GM18861 (cell line): ENCODE results near the gene SLC25A47.
"Not testable (repeated sequence)": the region's sequence is repeated elsewhere in the genome, so short reads cannot be mapped to it uniquely, and the experiment has no call there.

Experiments used
- ATAC-seq: cut with Tn5 transposase; IDR thresholded peaks from one replicate; pipeline ENCODE4 v1.9.1; 2021; ENCODE audit not compliant: unreplicated experiment

Gene SLC25A47

GRCh38 chr14:100342826-100343225 lies 19.7 kb downstream of the SLC25A47 start:
- not testable (repeated sequence) for ATAC-seq

GRCh38 chr14:100344657-100345056 lies 21.5 kb downstream of the SLC25A47 start:
- ATAC-seq, result not testable (repeated sequence)

DNA sequence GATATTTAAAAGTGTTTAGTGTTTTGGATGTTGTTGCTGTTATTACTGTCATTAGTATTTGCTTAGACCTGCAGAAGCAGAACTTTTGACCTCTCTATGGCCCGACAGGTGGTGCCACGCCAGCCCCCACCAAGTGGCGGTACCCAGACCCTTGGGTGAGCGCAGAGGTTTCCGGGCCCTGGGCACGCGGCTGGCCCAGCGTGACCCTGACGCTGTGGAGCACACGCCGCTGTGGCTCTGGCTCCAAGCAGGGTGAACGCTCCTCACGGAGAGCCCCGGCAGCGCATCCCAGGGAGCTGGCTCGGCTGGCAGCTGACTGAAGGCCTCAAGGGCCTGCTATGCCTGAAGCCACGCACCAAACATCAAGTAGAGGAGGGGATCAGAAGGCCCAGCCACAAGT lies 22.6 kb downstream of the SLC25A47 start:
- ATAC-seq, result no peak

- no peak for ATAC-seq
Measured at GRCh38 chr14:100346306-100347091, 23.4 kb downstream of the SLC25A47 start.

DNA sequence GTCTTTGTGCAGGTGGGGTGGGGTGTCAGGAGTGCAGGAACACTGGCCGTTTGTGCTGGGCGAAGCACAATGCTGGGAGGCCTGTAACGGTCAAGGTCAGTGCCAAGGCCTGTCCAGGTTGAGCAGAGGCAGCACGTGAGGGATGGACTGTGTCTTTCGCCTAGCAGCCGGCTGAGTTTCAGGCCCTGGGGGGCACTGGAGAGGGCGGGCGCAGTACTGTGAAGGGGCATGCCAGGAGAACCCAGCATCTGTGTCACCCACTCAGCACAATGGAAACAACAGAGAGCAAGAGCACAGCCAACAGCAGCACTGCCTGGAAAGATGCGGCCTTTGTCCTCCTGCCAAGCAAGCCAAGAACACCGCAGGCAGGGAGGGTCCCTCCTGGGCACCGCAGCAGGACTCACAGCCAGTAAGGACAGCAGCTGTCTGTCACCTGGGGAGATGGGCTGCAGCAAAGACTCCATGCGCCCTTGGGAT lies 25.2 kb downstream of the SLC25A47 start:
- no peak for ATAC-seq

DNA sequence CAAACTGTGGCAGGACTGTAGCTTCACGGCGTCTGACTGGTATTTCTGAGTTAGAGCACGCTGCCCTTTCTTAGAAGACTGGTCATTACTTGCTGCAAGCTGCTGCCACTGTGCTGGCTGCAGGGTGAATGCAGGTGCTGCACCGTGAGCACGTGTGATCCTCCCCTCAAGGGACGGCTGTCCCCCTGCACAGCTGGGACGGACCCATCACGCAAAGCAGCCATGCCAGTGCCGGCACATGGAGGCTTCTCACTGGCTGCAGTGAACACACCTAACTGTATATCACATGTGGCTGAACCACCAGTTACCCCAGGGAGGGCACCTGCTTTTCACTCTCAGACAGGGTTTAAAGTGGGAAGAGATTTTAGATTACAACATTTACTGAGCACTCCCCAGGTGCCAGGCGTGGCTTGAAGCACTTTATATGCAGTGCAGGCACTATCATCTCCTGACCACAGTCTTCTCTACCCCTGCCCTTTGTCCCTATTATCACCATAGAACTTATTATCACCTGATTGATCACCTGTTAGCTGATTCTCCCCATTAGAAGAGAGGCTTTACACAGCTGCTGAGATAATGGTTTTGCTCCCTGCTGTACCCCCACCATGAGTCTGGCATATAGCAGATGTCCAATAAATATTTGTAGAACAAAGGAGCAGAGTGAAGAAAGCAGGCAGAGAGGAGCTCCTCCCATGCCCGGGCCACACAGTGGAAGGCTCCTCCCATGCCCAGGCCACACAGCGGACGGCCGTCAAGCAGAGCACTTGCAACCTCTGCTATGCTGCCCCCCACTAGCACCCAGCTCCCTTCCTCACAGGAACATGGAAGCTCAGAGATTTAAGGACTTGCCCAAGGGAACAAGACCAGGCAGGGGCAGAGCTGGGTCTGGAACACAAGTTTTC lies 25.9 kb downstream of the SLC25A47 start:
- ATAC-seq, result no peak

- no peak for ATAC-seq
Measured at GRCh38 chr14:100350276-100350926, 27.3 kb downstream of the SLC25A47 start.

- no peak for ATAC-seq
Measured at GRCh38 chr14:100350986-100351385, 27.8 kb downstream of the SLC25A47 start.

- ATAC-seq, result no peak
Measured at GRCh38 chr14:100358396-100358795, 35.3 kb downstream of the SLC25A47 start.

GRCh38 chr14:100359111-100359510 lies 36.0 kb downstream of the SLC25A47 start:
- no peak for ATAC-seq

DNA sequence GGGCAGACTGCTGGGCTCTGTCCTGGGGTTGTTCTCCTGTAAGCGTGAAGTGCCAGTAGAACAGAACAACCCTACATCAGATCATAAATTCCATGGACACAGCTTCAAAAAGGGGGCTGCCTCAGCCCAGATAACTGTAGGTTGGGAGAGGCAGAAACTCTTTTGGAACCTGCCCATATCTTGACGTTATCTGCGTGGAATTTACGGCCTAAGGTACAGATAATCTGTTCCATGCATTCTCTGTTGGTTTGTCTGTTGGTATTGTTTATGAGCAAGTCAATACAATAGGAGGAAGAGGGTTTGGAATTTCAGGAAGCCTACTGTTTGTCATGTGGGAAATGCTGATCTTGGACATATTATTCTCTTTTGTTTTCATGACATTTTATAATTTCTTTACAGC lies 36.7 kb downstream of the SLC25A47 start:
- ATAC-seq, result no peak

DNA sequence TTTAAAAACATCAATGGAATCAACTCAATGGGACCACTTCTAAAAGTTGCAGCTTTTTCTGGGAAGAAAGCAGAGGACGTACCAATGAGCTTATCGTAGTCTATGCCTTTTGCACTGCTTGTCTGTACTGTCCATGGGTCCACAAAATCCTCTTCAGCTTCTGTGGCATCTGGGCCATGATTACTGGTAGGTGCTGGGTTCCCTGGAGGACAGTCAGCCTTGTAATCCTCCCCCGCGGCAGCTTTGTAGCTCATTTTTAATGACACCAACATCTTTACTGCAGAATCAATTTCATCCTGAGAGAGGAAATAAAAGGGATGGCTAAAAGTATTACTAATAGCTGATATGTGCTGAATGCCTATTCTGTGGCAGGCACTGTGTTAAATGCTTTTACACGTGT lies 38.5 kb downstream of the SLC25A47 start:
- ATAC-seq, result no peak

- ATAC-seq, result no peak
Measured at GRCh38 chr14:100362311-100362927, 39.3 kb downstream of the SLC25A47 start.

DNA sequence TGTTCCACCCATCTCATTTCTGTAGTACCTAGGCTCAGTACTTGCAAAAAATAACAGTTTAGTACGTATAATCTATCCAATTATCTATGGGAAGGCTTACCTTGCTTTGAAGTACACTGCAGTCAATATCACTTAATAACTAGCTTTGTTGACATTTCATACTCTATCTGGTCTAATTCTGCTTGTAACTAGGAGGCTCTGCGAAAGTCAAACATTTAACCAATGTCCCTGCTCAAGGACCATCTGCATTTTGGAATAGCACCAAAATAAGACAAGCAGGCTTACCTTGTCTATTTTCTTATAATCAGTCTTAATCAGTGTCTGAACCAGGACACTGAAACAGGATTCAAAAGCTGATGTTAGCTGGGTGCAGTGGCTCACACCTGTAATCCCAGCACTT lies 39.9 kb downstream of the SLC25A47 start:
- no peak for ATAC-seq

GRCh38 chr14:100364403-100364802 lies 41.3 kb downstream of the SLC25A47 start:
- no peak for ATAC-seq

DNA sequence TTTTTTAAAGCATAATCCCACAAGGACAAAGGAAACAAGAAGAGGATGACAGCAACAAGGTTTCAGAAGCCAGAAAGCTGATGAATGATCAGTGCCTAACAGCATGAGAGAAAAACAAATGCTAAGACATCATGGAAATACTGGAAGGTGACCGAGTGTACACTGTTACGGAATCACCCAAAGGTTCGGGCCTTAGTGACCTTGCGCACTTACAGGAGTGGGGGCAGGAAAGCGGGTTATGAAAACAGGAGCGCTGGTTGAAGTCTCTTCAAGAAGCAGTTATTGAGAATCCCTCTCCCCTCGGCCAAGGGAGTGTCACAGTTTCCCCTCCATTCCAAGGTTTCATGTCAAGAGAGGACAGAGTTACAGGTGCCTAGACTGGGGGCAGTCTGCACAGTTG lies 42.6 kb downstream of the SLC25A47 start:
- ATAC-seq, result no peak

DNA sequence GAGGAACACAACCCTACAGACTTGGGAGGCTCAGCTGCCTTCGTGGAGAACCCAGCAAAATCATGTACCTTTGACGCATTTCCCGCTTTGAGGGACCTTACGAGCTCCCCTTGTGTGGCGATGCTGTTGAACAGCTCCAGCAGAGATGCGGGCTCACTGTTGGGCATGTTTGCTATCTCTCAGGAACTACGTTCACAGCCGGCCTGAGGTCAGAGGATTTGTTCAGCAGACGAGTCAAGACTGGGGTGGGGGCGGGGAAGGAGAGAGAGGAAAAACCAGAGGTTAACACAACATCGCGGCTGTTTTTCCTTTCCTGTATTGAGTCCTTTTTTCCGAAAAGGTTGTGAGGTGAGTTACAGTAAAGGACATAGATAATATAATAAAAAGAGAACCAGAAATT lies 45.9 kb downstream of the SLC25A47 start:
- ATAC-seq, result no peak

DNA sequence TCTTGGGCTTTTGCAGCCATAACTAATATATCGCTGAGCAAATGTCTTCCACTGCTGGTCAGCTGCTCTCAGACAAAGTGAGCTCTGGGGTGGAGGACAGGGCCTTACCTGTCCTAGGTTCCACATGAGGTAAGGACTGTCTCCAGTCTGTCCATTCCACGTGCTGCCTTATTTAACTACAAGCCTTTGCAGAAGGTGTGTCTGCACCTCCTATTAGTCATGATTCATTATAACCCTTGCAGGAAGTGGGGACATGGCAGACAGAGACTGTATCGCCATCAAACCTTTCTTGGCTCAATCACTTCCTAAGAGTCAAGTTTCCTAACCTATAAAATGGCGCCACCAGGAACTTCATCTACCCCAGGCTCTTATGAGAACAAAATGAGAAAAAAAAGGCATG lies 46.9 kb downstream of the SLC25A47 start:
- no peak for ATAC-seq

GRCh38 chr14:100371773-100372172 lies 48.6 kb downstream of the SLC25A47 start:
- no peak for ATAC-seq

- ATAC-seq, result no peak
Measured at GRCh38 chr14:100372357-100373048, 49.4 kb downstream of the SLC25A47 start.
